Stomach smooth muscle (tissue), 2 donors: ENCODE data around the gene RBM44.

Experiments
- H3K27ac ChIP-seq: one replicate; pipeline ENCODE4 v1.7.0; 2013; ENCODE audit warnings: mild to moderate bottlenecking, low read length, inconsistent platforms
- H3K27me3 ChIP-seq, 2 donors: one replicate each; pipeline ENCODE4 v1.7.0; 2013; ENCODE audit warnings: low read length in 2 of 2; ENCODE audit not compliant: insufficient read depth in 2 of 2, control insufficient read depth in 1 of 2
- H3K36me3 ChIP-seq, 2 donors: one replicate each; pipeline ENCODE4 v1.7.0; 2013; ENCODE audit warnings: low read length in 2 of 2; ENCODE audit not compliant: control insufficient read depth in 2 of 2, insufficient read depth in 2 of 2
- H3K4me1 ChIP-seq: one replicate; pipeline ENCODE4 v1.7.0; 2013; ENCODE audit warnings: low read length; ENCODE audit not compliant: control insufficient read depth, insufficient read depth
- H3K4me3 ChIP-seq, 2 donors: one replicate each; pipeline ENCODE4 v1.7.0; 2013; ENCODE audit warnings: low read length in 2 of 2
- H3K9ac ChIP-seq, 2 donors: one replicate each; pipeline ENCODE4 v1.7.0; 2013; ENCODE audit warnings: low read length in 2 of 2, mild to moderate bottlenecking in 1 of 2
- H3K9me3 ChIP-seq, 2 donors: one replicate each; pipeline ENCODE4 v1.7.0; 2013; ENCODE audit warnings: low read length in 2 of 2; ENCODE audit not compliant: control insufficient read depth in 2 of 2
- donor health status: healthy.
- donor health status: Pancreatic carcinoma.

Gene RBM44

DNA sequence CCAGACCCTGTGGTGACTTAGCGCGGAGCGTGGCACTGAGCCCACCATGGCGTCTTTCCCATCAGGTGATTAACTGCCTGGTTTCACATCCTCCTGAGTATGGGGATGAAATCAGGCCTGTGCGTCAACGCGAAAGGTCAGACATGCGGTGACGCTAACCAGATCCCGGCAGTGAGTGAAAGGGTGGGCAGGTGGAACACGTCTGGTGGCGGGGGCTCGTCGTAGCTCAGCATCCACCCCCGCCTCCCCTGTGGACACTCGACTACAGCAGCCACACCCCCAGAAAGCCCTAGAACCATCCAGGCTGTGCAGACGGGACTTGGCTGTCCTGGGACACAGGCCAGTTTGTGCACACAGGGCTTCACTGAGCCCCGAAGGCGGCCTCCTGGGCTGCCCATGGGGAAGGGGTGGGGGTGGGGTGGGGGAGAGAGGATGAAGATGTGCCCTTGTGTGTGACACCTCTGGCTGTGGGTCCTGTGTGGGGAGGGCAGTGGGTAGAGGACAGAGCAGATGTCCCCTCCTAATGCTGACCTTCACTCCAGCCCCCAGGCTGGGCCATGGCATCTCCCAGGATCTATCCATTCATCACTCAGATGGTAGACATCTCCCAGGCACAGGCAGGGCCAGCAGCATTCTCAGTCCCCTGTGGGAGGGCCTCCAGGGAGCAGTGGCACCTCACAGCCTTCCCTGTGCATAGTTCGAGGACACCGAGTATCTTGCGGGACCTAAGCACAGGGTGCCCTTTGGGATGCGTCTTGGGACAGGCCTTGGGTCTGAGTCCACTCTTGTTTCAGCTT is 88.3 kb downstream of the RBM44 start:
- H3K27me3 ChIP-seq: no peaks in the 10 kb centered on the region
- peak overlapping the region; percentile 99 for H3K27ac ChIP-seq
- H3K9ac ChIP-seq: peak overlapping the region; percentile 82 to 85
- H3K4me1 ChIP-seq: peaks cover 64% of the 10 kb centered on the region
- H3K9me3 ChIP-seq: no peaks in the 10 kb centered on the region
- H3K4me3 ChIP-seq: peak overlapping the region in 1 of 2 donors; percentile 55
- H3K36me3 ChIP-seq: peaks cover 0 to 3% of the 10 kb centered on the region in 2 donors

DNA sequence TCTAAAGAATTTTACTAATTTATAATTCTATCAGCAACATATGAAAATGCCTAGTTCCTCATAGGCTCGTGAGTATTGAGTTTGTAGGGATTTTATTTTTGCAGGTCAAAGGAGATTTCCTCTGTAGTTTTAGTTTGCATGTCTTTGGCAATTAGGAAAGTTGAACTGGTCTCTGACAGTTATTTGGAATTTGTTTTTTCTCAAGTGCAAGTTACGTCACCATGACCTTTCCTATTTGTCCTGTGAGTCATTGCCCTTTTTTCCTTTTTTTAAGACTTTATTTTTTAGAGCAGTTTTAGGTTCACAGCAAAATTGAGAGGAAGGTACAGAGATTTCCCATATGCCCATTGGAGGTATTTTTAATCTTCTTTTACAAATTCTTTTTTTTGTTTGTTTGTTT is 89.8 kb downstream of the RBM44 start:
- no peaks in the 10 kb centered on the region for H3K27me3 ChIP-seq
- peak overlapping the region; percentile 99 for H3K27ac ChIP-seq
- H3K36me3 ChIP-seq: peaks cover 0 to 6% of the 10 kb centered on the region in 2 donors
- peak overlapping the region in 1 of 2 donors; percentile 18 for H3K9ac ChIP-seq
- no peaks in the 10 kb centered on the region for H3K9me3 ChIP-seq
- peaks cover 63% of the 10 kb centered on the region for H3K4me1 ChIP-seq
- no peak overlapping the region for H3K4me3 ChIP-seq

DNA sequence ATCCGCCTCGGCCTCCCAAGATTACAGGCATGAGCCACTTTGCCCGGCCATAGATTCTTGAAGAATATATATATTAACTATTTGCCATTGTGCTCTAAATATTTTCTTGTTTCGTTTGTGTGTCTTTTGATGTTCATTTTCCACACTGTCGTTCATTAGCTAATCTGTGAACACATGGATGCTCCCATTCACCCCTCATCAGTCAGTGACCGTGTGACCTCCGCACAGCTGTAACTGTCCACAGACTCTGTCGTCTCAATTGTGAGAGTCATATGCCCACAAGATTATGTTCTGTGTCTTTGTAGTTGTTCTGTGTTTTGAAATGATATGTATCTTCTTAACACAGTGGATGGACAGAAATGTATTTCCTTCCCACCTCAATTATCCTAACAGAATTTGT is 90.4 kb downstream of the RBM44 start:
- Histone ChIP-seq H3K27me3 (no peaks in the 10 kb centered on the region), H3K9me3 (no peaks in the 10 kb centered on the region), H3K27ac (peak overlapping the region; percentile 99)

DNA sequence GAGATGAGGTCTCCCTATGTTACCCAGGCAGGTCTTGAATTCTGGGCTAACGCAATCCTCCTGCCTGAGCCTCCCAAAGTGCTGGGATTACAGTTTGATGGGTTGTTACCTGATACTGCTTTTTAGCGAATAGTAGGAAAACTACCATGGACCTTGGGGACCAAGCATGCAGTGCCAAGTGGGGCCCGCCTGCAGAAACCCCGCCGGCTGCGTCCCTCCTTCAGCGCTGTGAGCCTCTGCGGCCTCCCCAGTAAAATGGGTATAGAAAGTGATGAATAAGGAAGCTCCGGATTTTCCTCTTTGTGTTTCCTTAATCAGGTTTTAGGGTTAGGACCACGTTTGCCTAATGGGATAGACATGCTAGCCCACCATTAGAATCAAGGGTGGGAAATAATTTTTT is 91.2 kb downstream of the RBM44 start:
- Histone ChIP-seq H3K4me1 (peaks cover 63% of the 10 kb centered on the region), H3K4me3 (no peak overlapping the region), H3K27ac (peak overlapping the region; percentile 99), H3K9ac (no peak overlapping the region), H3K36me3 (peaks cover 0 to 6% of the 10 kb centered on the region in 2 donors), H3K9me3 (no peaks in the 10 kb centered on the region), H3K27me3 (no peaks in the 10 kb centered on the region)

More for the DNA sequence above, 90.4 kb downstream of the RBM44 start:
- no peak overlapping the region for H3K4me3 ChIP-seq
- no peak overlapping the region for H3K9ac ChIP-seq
- peaks cover 0 to 6% of the 10 kb centered on the region in 2 donors for H3K36me3 ChIP-seq
- H3K4me1 ChIP-seq: peaks cover 64% of the 10 kb centered on the region
